ENCODE results near the gene MARCHF9.
"Not testable (repeated sequence)": the region's sequence is repeated elsewhere in the genome, so short reads cannot be mapped to it uniquely, and the experiment has no call there.

The MARCHF9 gene, protein sequence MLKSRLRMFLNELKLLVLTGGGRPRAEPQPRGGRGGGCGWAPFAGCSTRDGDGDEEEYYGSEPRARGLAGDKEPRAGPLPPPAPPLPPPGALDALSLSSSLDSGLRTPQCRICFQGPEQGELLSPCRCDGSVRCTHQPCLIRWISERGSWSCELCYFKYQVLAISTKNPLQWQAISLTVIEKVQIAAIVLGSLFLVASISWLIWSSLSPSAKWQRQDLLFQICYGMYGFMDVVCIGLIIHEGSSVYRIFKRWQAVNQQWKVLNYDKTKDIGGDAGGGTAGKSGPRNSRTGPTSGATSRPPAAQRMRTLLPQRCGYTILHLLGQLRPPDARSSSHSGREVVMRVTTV

DNA sequence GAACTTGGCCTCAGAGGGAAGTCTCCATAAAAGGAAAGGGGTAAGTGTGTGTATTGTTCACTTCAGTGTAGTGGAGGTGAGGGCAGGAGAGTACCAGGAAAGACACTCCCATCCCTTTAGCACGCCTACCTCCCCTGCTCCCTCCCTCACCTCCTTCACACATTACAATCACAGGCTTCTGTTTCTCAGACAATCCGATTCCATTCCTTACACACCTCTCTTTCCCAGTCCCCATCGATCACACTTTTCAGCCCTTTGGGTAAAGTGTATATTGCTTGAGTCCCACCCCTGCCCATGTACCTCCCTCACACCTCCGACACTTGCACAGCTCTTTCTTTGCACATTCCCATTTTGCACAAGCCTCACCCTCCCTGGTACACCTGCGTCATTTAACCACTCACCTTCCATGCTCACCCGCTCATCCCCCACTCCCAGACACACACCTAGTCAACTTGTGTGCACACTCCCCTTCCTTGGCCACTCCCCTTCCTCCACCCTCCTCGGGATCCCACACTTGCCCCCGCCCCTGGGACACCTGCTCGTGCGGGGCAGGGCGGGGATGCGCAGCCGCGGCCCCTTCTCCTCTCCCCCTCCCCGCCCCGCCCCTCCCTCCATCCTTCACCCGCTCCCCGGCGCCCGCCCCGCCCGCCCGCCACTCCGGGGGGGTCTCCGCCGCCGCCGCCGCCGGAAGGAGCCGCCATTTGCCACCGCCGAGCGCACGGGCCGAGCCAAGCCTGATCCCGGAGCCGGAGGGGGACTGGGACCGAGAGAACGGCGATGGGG, at the start of gene MARCHF9:
MARCHF9 (plus strand) TSS at position 693 of the 783 bp plus-strand sequence. CDS start 426 bp downstream, outside the sequence.
- DNase-seq, result peak; percentile 94

DNA sequence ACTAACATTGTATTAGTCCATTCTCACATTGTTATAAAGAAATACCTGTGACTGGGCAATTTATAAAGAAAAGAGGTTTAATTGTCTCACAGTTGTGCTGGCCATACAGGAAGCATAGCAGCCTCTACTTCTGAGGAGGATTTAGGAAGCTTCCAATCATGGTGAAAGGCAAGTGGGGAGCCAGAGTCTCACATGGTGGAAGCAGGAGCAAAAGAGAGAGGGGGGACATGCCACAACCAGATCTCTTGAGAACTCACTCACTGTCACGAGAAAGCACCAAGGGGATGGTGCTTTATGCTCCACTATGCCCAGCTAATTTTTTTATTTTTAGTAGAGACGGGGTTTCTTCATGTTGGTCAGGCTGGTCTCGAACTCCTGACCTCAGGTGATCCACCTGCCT, 47.7 kb upstream of the MARCHF9 start:
- no peak for DNase-seq

DNA sequence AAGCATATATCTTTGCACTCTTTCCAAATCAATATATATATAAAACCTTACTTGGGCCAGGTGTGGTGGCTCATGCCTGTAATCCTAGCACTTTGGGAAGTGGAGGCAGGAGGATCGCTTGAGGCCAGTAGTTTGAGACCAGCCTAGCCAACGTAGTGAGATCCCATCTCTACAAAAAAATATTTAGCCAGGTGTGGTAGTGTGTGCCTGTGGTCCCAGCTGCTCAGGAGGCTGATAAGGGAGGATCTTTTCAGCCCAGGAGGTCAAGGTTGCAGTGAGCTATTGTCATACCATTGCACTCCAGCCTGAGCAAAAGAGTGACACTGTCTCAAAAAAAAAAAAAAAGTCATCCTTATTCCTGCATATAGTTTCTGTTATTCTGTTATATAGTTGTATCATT, 46.6 kb upstream of the MARCHF9 start:
- no peak for DNase-seq

DNA sequence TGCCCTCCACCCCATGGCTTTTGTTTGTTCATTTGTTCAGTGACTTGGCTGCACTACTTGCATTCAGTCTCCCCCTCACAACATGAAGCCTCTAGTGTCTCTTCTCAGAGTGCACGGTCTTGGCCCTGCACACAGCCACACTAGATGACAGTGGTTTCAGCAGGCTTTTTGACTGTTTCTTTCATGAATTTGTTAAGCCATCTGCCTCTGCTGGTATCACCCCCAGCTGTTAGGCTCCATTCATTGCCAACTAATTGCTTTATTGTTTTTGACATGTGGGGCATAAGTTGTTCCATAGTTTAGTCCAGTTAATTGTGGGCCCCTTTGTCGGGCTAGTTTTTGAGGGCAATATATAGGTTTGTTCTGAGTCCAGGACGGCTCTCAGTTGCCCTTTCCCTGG, 42.2 kb upstream of the MARCHF9 start:
- DNase-seq, result no peak

DNA sequence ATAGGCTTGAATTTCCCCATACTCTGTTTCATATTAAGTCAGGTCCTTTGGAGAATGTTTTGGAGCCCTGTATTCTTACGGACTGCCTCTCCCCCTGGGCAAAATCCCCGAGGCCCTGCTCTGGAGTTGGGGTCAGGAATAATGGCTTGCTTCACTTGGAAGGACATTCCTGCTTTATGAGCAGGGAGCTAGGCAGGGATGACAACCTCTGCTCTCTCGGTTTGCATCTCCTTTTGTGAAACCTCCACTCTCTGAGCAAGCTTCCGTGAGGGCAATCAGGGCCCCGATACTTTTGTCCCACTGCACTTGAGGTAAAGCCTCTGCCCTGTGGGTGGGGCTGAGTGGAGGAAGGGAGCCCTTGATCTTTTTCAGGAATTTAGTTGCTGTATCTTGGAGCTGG, 41.7 kb upstream of the MARCHF9 start:
- no peak for DNase-seq

DNA sequence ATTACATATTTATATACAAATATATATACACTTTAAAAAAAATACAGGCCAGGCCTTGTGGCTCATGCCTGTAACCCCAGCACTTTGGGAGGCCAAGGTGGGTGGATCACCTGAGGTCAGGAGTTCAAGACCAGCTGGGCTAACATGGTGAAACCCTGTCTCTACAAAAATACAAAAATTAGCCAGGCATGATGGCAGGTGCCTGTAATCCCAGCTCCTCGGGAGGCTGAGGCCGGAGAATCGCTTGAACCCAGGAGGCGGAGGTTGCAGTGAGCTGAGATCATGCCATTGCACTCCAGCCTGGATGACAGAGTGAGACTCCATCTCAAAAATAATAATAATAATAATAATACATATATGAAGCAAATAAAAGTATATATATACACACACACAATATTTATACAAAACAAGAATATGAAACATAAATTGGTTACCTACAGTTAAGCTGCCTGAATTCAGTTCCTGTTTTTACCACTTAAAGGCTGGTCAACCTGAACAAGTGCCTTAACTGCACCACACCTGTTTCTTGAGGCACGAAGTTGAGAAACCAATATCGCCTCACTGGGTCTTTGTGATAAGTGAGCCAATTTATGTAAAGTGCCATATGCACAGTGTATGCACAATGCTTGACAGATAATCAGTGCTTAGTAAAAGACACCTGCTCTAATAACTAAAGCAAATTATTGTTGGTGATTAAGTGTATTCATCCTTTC, 39.7 kb upstream of the MARCHF9 start:
- not testable (repeated sequence) for DNase-seq

DNA sequence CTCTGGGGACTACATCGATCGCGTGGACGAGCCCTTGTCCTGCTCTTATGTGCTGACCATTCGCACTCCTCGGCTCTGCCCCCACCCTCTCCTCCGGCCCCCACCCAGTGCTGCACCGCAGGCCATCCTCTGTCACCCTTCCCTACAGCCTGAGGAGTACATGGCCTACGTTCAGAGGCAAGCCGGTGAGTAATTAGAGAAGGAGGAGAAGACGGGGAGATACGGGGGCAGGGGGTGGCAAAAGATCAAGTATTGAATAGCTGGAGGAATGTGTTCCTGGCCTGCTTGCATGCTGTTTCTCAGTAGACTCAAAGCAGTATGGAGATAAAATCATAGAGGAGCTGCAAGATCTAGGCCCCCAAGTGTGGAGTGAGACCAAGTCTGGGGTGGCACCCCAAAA, 39.1 kb upstream of the MARCHF9 start:
- no peak for DNase-seq

DNA sequence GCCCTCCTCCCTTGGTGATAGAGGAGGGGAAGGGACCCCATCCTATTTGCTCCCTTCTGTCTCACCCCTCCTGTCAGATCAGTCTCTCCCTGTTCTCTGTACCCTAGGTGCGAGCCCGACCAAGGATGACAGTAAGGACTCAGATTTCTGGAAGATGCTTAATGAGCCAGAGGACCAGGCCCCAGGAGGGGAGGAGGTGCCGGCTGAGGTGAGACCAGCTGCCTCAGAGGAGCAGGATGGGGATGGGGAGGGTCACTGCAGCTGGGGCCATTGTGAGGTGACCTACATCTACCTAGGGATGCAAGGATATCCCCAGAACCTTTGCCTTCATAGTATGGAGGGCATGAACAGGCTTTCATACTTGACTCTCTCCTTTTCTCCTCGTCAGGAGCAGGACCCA, 38.6 kb upstream of the MARCHF9 start:
- no peak for DNase-seq

DNA sequence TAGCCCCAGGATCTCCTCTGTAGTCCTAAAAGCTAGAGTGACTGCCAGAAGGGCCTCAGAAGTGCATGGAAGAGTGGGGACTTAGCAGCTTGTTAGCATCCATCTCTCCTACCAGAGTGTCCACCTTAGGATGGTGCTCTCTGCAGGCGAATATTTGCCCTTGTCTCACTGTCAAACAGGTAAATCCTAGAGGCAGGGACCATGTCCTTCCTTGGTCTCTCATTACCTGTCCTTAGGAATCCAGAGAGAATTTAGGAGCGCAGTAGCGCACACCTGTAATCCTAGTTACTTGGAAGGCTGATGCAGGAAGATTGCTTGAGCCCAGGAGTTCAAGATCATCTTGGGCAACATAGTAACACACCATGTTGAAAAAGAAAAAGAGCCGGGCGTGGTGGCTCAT, 37.8 kb upstream of the MARCHF9 start:
- no peak for DNase-seq

DNA sequence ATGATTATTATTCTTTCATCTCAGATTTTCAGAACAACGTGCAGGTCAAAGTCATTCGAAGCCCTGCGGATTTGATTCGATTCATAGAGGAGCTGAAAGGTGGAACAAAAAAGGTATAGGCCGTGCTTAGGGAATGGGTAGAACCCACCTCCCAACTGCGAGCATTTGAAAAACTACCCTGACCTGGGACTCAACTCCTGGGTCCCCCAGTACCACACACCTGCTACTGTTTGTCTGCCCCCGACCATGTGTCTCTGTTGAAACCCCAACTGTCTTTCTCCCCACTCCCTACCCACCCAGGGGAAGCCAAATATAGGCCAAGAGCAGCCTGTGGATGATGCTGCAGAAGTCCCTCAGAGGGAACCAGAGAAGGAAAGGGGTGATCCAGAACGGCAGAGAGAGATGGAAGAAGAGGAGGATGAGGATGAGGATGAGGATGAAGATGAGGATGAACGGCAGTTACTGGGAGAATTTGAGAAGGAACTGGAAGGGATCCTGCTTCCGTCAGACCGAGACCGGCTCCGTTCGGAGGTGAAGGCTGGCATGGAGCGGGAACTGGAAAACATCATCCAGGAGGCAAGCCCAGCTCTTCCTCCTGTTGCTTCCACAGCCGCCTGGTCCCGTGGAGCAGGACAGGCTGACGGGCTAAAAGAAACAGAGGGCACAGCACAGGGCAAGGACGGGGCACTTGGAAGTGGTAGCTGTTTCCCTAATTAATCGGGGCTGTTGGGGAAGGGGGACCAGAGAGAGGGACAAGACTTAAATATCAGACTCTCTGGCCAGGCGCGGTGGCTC, 36.9 kb upstream of the MARCHF9 start:
- DNase-seq, result no peak

DNA sequence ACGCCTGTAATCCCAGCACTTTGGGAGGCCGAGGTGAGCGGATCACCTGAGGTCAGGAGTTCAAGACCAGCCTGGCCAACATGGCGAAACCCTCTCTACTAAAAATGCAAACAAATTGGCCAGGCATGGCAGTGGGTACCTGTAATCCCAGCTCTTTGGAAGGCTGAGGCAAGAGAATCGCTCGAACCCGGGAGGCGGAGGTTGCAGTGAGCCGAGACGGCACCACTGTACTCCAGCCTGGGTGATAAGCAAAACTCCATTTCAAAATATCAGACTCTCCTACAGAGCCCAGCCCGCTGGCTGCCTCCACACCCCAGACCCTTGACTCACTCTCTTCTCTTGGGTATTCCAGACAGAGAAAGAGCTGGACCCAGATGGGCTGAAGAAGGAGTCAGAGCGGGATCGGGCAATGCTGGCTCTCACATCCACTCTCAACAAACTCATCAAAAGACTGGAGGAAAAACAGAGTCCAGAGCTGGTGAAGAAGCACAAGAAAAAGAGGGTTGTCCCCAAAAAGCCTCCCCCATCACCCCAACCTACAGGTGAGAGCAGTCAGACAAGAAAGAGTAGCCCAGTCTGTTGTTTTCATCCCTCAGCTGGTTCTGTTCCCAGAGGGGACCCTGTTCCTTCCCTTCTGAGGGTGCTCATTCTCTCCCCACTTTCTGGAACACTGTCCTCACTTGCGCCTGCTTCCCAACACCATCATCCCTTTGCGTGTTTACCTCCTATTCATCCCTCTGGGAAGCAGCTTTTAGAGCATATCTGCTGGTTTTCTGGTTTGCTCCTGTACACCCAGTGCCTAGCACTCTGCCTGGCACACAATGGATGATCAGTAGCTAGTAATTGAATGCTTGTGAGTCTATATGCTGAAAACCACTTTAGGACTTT, 36.0 kb upstream of the MARCHF9 start:
- DNase-seq, result no peak

DNA sequence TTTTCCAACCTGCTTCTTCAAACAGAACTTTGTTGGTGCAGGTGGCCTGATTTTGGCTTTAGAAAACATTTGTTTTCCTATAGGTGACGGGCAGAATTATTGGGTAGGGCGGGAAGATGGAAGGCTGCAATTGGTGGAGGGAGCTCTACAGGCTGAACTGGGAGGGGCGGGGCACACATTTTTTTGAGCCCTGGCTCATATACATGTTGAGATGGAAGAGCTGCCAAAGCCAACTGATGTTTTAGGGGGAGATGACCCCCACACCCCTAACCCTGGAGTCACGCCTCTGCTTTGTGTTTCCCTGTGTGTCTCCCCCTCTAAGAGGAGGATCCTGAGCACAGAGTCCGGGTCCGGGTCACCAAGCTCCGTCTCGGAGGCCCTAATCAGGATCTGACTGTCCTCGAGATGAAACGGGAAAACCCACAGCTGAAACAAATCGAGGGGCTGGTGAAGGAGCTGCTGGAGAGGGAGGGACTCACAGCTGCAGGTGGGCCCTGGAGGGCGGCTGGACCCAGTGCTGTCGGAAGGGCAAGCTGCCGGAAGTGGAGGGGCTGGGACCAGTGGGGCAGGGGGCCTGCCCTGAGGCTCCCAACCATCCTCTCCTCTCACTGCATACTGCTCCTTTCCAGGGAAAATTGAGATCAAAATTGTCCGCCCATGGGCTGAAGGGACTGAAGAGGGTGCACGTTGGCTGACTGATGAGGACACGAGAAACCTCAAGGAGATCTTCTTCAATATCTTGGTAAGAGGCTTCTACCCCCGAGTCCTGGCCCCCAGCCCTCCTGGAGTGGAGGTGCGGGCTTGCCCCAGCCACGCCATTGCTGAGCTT, 34.9 kb upstream of the MARCHF9 start:
- no peak for DNase-seq

DNA sequence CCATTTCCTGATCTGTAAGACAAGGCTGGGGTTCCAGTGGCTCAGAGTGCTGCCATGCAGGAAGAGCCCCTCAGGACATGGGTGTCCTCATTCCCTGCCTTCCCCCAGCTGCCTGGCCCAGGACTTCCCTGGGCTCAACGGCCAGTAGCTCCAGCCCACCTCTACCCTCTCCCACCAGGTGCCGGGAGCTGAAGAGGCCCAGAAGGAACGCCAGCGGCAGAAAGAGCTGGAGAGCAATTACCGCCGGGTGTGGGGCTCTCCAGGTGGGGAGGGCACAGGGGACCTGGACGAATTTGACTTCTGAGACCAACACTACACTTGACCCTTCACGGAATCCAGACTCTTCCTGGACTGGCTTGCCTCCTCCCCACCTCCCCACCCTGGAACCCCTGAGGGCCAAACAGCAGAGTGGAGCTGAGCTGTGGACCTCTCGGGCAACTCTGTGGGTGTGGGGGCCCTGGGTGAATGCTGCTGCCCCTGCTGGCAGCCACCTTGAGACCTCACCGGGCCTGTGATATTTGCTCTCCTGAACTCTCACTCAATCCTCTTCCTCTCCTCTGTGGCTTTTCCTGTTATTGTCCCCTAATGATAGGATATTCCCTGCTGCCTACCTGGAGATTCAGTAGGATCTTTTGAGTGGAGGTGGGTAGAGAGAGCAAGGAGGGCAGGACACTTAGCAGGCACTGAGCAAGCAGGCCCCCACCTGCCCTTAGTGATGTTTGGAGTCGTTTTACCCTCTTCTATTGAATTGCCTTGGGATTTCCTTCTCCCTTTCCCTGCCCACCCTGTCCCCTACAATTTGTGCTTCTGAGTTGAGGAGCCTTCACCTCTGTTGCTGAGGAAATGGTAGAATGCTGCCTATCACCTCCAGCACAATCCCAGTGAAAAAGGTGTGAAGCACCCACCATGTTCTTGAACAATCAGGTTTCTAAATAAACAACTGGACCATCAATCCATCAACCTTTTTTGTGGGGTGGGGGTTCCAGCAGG, 34.0 kb upstream of the MARCHF9 start:
- no peak for DNase-seq

DNA sequence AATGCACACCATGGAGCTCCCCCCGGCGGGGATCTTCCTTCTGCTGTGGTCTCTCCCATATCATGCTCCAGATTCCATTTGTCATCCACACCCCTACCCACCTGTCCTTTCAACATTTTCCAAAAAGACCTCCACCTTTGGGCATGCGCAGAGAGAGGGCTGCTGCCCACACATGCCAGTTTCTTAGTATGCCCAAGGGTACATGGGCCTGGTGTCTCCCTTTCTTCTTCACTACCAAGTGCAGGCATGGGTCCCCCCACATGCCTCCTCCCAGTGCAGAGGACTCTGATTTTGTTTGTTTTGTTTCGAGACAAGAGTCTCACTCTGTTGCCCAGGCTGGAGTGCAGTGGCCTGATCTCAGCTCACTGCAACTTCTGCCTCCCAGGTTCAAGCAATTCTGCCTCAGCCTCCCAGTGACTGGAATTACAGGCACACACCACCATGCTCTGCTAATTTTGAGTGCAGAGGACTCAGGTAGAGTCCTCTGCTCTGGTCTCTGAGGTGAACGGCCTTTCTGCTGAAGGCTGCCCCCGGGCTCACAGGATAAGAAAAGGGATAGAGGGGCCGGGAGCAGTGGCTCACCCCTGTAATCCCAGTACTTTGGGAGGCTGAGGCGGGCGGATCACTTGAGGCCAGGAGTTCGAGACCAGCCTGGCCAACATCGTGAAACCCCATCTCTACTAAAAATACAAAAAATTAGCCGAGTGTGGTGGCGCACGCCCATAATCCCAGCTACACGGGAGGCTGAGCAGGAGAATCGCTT, 32.9 kb upstream of the MARCHF9 start:
- not testable (repeated sequence) for DNase-seq

DNA sequence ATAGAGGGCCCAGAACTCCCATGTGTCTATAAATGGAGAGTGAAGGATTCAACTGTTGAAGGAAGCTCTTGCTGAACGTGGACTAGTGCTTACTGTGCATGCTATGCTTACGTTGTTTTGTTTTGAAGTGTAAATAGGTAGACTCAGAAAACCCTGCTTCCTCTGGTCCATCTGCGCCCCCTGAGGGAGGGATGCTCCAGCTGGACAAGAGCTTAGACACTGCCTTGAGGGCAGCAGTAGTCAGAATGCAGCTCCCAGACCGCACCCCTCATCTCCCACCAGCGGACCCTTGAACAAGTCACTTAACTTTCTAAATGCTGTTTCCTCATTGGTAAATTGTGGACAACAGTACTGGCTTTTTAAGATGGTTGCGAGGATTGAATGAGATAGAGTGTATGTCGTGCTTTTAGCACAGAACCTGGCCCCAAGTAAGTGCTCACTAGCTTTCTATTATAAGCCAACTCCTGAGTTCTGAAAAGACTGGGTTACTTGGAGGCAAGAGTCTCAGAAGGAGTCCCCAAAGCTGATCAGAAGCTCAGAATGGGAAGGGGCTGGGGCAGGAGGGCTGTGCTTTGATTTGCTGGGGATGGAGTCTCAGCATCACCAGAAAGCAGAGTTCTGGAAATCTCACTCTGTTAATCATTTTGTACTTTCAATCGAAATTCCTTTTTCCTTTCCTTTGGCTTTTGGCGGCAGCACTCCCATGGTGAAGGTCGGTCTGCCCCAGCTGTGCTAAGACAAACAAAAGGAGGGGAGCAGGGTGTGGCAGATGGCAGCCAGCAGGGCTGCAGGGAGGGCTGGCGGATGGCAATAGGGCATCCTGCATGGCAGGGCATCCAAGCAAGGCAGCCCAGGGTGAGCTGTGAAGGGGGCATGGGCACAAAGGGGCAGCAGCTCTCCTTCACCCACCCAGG, 31.9 kb upstream of the MARCHF9 start:
- no peak for DNase-seq

DNA sequence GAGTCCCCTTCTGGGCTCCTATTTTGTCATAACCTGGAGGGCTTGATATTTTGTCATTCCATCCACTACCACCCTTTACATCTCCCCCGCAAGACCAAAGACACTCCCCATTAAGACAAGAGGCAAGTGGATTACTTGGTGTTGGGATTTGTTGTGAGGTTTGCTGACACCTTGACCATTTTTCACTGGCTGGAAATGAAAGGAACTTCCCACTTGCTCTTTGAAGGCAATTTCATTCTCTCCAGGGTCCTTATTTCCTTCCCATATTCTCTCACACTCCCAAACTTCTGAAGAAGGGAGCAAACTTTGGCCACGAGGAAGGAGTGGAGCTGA, 31.3 kb upstream of the MARCHF9 start:
- no peak for DNase-seq

DNA sequence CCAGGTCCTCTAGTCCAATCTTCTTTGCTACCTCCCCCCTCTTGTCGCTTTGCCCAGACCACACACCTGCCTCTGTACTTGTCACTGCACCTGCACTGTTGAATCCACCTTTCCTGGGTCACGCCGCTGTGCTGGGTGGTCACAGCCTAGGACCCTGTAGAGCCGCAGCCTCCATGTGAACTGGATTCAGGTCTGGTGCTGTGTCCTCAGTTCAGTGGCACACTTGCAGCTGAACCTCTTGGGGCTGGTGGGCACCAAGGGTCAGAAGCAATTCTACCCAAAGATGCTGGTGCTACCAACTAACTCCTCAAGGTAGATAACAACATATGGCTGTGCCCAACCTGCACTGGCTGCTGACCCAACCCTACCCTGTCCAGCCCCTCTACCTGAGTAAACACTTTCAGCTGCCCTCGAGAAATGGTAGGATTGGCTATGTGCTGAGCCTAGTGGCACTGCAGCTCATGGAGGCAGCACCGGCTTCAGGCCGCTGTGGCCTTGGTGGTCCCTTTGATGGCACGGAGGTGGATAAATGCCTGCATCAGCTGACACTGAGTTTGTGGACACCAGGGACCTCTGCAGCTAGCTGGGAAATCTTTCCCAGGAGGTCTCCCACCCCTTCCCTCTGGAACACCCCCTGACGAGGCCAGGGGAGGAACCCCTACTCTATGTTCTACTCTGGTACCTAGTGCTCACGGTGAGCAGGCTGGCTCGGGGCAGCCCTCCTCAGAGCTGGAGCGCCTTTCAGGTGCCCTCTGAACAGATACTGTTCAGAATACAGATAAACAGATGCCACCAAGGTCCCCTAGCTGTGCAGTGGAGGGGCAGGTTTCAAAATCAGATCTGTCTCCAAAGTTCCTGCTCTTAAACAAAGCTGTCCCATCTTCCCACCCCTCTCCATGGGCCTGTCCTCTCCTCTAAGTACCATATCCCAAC, 30.6 kb upstream of the MARCHF9 start:
- DNase-seq, result no peak

All from CD4-positive, alpha-beta T cell treated with Interleukin-21 for 1 hour (primary cell).